ENCODE measurements around the gene GLRX. TPM values are rescaled to one million over a fixed set of nuclear protein-coding genes. Genes with fewer than 3 reads are reported as not detected.
A peak's percentile ranks its signal among the peaks of the same experiment; 100 is the strongest.
"Not testable (repeated sequence)": the region's sequence is repeated elsewhere in the genome, so short reads cannot be mapped to it uniquely, and the experiment has no call there.

The GLRX gene
- total and polyA plus RNA-seq, 2 of the 4 experiments (the other 2 are of a cell fraction), result 142 to 193 TPM

- H2AK5ac ChIP-seq (ENCODE audit: low read depth, low read length); H3K4me2 ChIP-seq (ENCODE audit: low read depth, low read length); H3K4me1 ChIP-seq (ENCODE audit: control insufficient read depth, insufficient read depth, low read length); H4K20me1 ChIP-seq (ENCODE audit: insufficient read depth, low read length); H2AFZ ChIP-seq (replicated peaks; ENCODE audit: low read length, poor library complexity); H3K79me1 ChIP-seq (ENCODE audit: low read depth in 1 of 2, low read length in 2 of 2); H3K9ac ChIP-seq (ENCODE audit: low read depth, low read length); H3K14ac ChIP-seq (replicated peaks; ENCODE audit: low read depth, low read length); H3K4ac ChIP-seq (ENCODE audit: low read depth, low read length); DNase-seq; H3K9me1 ChIP-seq (ENCODE audit: insufficient read depth, low read length); H2BK120ac ChIP-seq (ENCODE audit: low read depth, low read length); intact Hi-C loops (cut with micrococcal nuclease); BruUV-seq (replicated peaks); H3K9me3 ChIP-seq (ENCODE audit: control insufficient read depth, insufficient read depth, low read length); ATAC-seq (ENCODE audit: low read depth); H3K4me3 ChIP-seq (ENCODE audit: insufficient read depth, low read depth, low read length); H4K5ac ChIP-seq (ENCODE audit: low read depth, low read length); H3K56ac ChIP-seq (ENCODE audit: extremely low read depth, insufficient read depth, low read length); H2BK5ac ChIP-seq (ENCODE audit: low read depth, low read length, poor library complexity, severe bottlenecking); H4K91ac ChIP-seq (ENCODE audit: insufficient read depth, low read depth, low read length); H3K27ac ChIP-seq (ENCODE audit: insufficient read depth, low read length); H3K18ac ChIP-seq (ENCODE audit: low read depth, low read length); H3K23ac ChIP-seq (ENCODE audit: low read depth, low read length); dilution Hi-C loops (cut with HindIII; ENCODE audit: low sequenced_read_pairs, unreplicated experiment); H4K8ac ChIP-seq (ENCODE audit: low read depth in 2 of 2, low read length in 2 of 2); H3K27me3 ChIP-seq (ENCODE audit: control insufficient read depth, insufficient read depth, low read length); H2BK20ac ChIP-seq (ENCODE audit: low read depth, low read length); in situ Hi-C loops (cut with MboI; ENCODE audit: low sequenced_read_pairs); H2AK9ac ChIP-seq (replicated peaks; ENCODE audit: low read depth, low read length, poor library complexity); H3K36me3 ChIP-seq (ENCODE audit: control insufficient read depth, insufficient read depth, low read length): not testable (repeated sequence)
- ChIA-PET CTCF (interaction anchor here (1.5 kb wide), 1 partner anchor 10 kb away, joined by 3 read pairs; no protein-coding TSS in a partner anchor), POLR2A (ENCODE audit: unreplicated experiment) (interaction anchor here (0.6 kb wide), 1 partner anchor 44 kb away, joined by 4 read pairs; no protein-coding TSS in a partner anchor)
- H2BK15ac ChIP-seq (ENCODE audit: low read depth, low read length), result peak overlapping the region; percentile 67; the same call in 1 of the 3 replicates
- no CpG with 5 or more reads among the region's 4 CpGs for WGBS, 2 experiments (ENCODE audit: extremely low coverage in 2 of 2, insufficient read length in 1 of 2)
These were observed 14.4 kb upstream of the GLRX start for GRCh38 chr5:95836971-95837370.
